ENCODE data around the gene OBP2B. TPM values are rescaled to one million over a fixed set of nuclear protein-coding genes. Genes with fewer than 3 reads are reported as not detected.

OBP2B gene
- total and polyA plus RNA-seq, 9 of the 15 experiments (the other 6 are each of a cell fraction or from before 2014, with no cell fraction given): not detected

DNA sequence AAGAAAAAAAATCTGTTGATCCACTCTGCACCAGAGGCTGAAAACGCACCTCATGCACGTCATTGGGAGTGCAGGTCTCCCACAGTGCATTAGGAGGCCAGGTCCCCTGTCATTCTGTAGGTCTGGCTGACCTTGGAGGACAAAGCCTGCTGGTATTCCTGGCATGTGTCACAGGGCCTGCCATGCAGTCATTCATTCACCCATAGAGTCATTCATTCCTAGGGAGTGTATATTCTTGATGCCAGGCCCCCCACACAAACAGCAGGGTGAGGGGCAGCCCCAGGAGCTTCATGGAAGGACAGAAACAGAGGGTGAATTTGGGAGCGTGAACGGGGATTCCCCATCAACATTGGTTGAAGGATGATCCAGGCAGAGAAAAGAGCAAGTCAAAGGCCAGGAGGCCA lies 47.5 kb downstream of the OBP2B start:
- H3K27ac ChIP-seq (ENCODE audit: extremely low read depth, low read depth, low read length): 0 out of 3 replicates have a peak overlapping the region, but pooled peaks have one; percentile 12
- no peaks in the 10 kb centered on the region for H3K27me3 ChIP-seq (ENCODE audit: control insufficient read depth in 2 of 2, insufficient read depth in 2 of 2, low read length in 2 of 2)
- intact Hi-C loops (cut with micrococcal nuclease): no loop called here
- TF ChIP-seq SMC3 (conservative IDR thresholded peaks at IDR 0.05; ENCODE audit: insufficient read depth, low read depth, low read length): no peak
- TF ChIP-seq, protein P1, sequence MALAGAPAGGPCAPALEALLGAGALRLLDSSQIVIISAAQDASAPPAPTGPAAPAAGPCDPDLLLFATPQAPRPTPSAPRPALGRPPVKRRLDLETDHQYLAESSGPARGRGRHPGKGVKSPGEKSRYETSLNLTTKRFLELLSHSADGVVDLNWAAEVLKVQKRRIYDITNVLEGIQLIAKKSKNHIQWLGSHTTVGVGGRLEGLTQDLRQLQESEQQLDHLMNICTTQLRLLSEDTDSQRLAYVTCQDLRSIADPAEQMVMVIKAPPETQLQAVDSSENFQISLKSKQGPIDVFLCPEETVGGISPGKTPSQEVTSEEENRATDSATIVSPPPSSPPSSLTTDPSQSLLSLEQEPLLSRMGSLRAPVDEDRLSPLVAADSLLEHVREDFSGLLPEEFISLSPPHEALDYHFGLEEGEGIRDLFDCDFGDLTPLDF (CRISPR knock-in tag; IDR thresholded peaks at IDR 0.05): 0 out of 2 replicates have a peak, but pooled peaks have one; percentile 8
- H2AFZ ChIP-seq (ENCODE audit: low read depth, low read length): no peak overlapping the region
- DNase-seq (ENCODE audit: extremely low read depth in 1 of 4, low spot score in 3 of 4) (no peak), FAIRE-seq (no peak), ATAC-seq (peak; percentile 8; the same call in 2 of the 3 replicates)
- H3K9ac ChIP-seq (ENCODE audit: insufficient read depth in 1 of 2, low read depth in 2 of 2, low read length in 2 of 2): peak overlapping the region in 1 of 2 experiments; percentile 32; a peak in 1 of 4 replicates
- no peaks in the 10 kb centered on the region for H3K9me1 ChIP-seq (ENCODE audit: control insufficient read depth, insufficient read depth, low read length)
- in situ Hi-C loops (cut with MboI): no loop called here
- WGBS (ENCODE audit: insufficient coverage, low coverage, missing lambda C conversion rate): 38% methylated on average over 4 of the region's 4 CpGs
- no peaks in the 10 kb centered on the region for H3K9me3 ChIP-seq (replicated peaks; ENCODE audit: control insufficient read depth, insufficient read depth, low read depth, low read length)
- BruUV-seq (replicated peaks): no TSS peak
- no peaks in the 10 kb centered on the region for H4K20me1 ChIP-seq (replicated peaks; ENCODE audit: control insufficient read depth, insufficient read depth, low read length)
- H3K4me1 ChIP-seq (replicated peaks in 1 of 2; ENCODE audit: control insufficient read depth in 2 of 2, insufficient read depth in 2 of 2, low read length in 2 of 2): peaks cover 33 to 59% of the 10 kb centered on the region in 2 experiments; a peak in 4 of 5 replicates
- ChIA-PET CTCF (ENCODE audit: low intra/inter-chr PET ratio) (no interaction called here), POLR2A (interaction anchor here (1.0 to 1.1 kb wide), 2 partner anchors 10 to 190 kb away, joined by 4 read pairs; no protein-coding TSS in a partner anchor)
- H3K4me2 ChIP-seq (ENCODE audit: insufficient read depth, low read length): peak overlapping the region; percentile 60; the same call in 1 of the 2 replicates
- H3K4me3 ChIP-seq: no peak overlapping the region
- peaks cover 27% of the 10 kb centered on the region for H3K36me3 ChIP-seq (ENCODE audit: control insufficient read depth, insufficient read depth, low read length)
- H3K79me2 ChIP-seq (ENCODE audit: control insufficient read depth, insufficient read depth, low read length): peaks cover 19% of the 10 kb centered on the region

Measured in K562 (cell line).